Caco-2 (cell line): ENCODE data around the gene MOSPD2. TPM values are rescaled to one million over a fixed set of nuclear protein-coding genes. Genes with fewer than 3 reads are reported as not detected.

Experiments used
- BruUV-seq: library from RNA; stranded (reverse); fragments of 400-500 nt; replicated peaks from 2 replicates; lab custom pipeline; 2021; lab: Mats Ljungman, UMichigan
- CTCF ChIA-PET: fragments of 300-600 bp; sonication (Branson Sonifier 250); formaldehyde crosslinking; loops from one replicate; lab custom pipeline; 2022; ENCODE audit warnings: antibody characterized with exemption; lab: Charles Lee
- POLR2A ChIA-PET: fragments of 300-600 bp; sonication (Branson Sonifier 250); formaldehyde crosslinking; loops from one replicate; lab custom pipeline; 2022; ENCODE audit warnings: antibody characterized with exemption; lab: Charles Lee
- DNase-seq, 2 experiments: peaks; one replicate each; pipeline versions ENCODE4 v3.0.0 to v3.0.0-alpha.2; 2020 to 2022
- H3K27me3 ChIP-seq: replicated peaks from 2 replicates; pipeline ENCODE4 v1.6.0; 2011; ENCODE audit warnings: low read length; ENCODE audit not compliant: control insufficient read depth, insufficient read depth
- H3K36me3 ChIP-seq: 2 replicates; pipeline ENCODE4 v1.5.1; 2011; ENCODE audit warnings: low read length; ENCODE audit not compliant: control insufficient read depth, insufficient read depth
- H3K4me1 ChIP-seq: fragments of 250-450 bp; sonication (Bioruptor Pico); 2 replicates; pipeline ENCODE4 v1.5.1; 2020; ENCODE audit warnings: mild to moderate bottlenecking
- H3K4me3 ChIP-seq: 2 replicates; pipeline ENCODE4 v1.5.1; 2011; ENCODE audit warnings: low read depth, mild to moderate bottlenecking, control low read depth, low read length
- H3K9me3 ChIP-seq: fragments of 250-450 bp; sonication (Bioruptor Pico); 2 replicates; pipeline ENCODE4 v1.5.1; 2020; ENCODE audit warnings: mild to moderate bottlenecking, moderate library complexity
- H3K27ac Mint-ChIP-seq: one replicate; pipeline ENCODE4 v1.8.0; 2022; ENCODE audit warnings: mixed read lengths; ENCODE audit not compliant: unreplicated experiment
- H3K27me3 Mint-ChIP-seq: one replicate; pipeline ENCODE4 v1.8.0; 2022; ENCODE audit warnings: mixed read lengths; ENCODE audit not compliant: insufficient read depth, unreplicated experiment
- H3K36me3 Mint-ChIP-seq: one replicate; pipeline ENCODE4 v1.8.0; 2022; ENCODE audit warnings: mild to moderate bottlenecking, mixed read lengths; ENCODE audit not compliant: insufficient read depth, unreplicated experiment
- H3K4me1 Mint-ChIP-seq: one replicate; pipeline ENCODE4 v1.8.0; 2022; ENCODE audit warnings: low read depth, mixed read lengths; ENCODE audit not compliant: unreplicated experiment
- H3K4me3 Mint-ChIP-seq: one replicate; pipeline ENCODE4 v1.8.0; 2022; ENCODE audit warnings: mild to moderate bottlenecking, moderate library complexity, mixed read lengths; ENCODE audit not compliant: unreplicated experiment
- H3K9me3 Mint-ChIP-seq: one replicate; pipeline ENCODE4 v1.8.0; 2022; ENCODE audit warnings: mixed read lengths; ENCODE audit not compliant: unreplicated experiment
- CTCF ChIP-seq, 2 experiments: fragments of 200-600 bp in 1 of 2; IDR thresholded peaks; 1 replicate in 1 of 2; 2 replicates in 1 of 2; pipeline versions ENCODE4 v1.5.1 to v1.8.0; 2011 to 2022; ENCODE audit warnings: antibody characterized with exemption in 1 of 2, control low read depth in 1 of 2, inconsistent platforms in 1 of 2, low read depth in 1 of 2, low read length in 1 of 2, mild to moderate bottlenecking in 1 of 2, moderate library complexity in 1 of 2; ENCODE audit not compliant: insufficient read depth in 1 of 2, severe bottlenecking in 1 of 2, unreplicated experiment in 1 of 2
- intact Hi-C: fragments of 100-400 bp; cut with micrococcal nuclease; formaldehyde crosslinking; loops from one replicate; pipeline ENCODE4 v1.10.0; 2022; ENCODE audit not compliant: unreplicated experiment
- total RNA-seq: library from RNA; stranded (reverse); gene quantifications from 2 replicates; pipeline ENCODE4 v1.2.3, GENCODE V29; 2022

The MOSPD2 gene
- total RNA-seq, 1 experiment from 2014 or later, result 13.8 TPM

GRCh38 chrX:14920196-14920595 lies 47.0 kb downstream of the MOSPD2 start:
- no peaks in the 10 kb centered on the region for H3K27me3 ChIP-seq
- BruUV-seq, result no TSS peak

GRCh38 chrX:14922437-14922836 lies 49.2 kb downstream of the MOSPD2 start:
- H3K4me3 Mint-ChIP-seq, result no peak overlapping the region
- ChIA-PET CTCF (no interaction called here), POLR2A (no interaction called here)
- H3K9me3 Mint-ChIP-seq, result no peaks in the 10 kb centered on the region
- DNase-seq, result no peak
- H3K27me3 ChIP-seq, result no peaks in the 10 kb centered on the region
- H3K36me3 Mint-ChIP-seq, result no peaks in the 10 kb centered on the region
- no peaks in the 10 kb centered on the region for H3K27me3 Mint-ChIP-seq
- no peaks in the 10 kb centered on the region for H3K9me3 ChIP-seq
- no peaks in the 10 kb centered on the region for H3K4me1 Mint-ChIP-seq
- H3K36me3 ChIP-seq, result no peaks in the 10 kb centered on the region
- H3K27ac Mint-ChIP-seq, result no peak overlapping the region
- intact Hi-C loops, result no loop called here
- BruUV-seq, result no TSS peak
- TF ChIP-seq CTCF (IDR thresholded peaks at IDR 0.05; ENCODE audit: insufficient read depth in 1 of 2, low read depth in 1 of 2, low read length in 1 of 2, severe bottlenecking in 1 of 2, unreplicated experiment in 1 of 2), result no peak
- no peaks in the 10 kb centered on the region for H3K4me1 ChIP-seq
- H3K4me3 ChIP-seq, result no peak overlapping the region

More at GRCh38 chrX:14920196-14920595, 47.0 kb downstream of the MOSPD2 start:
- Histone ChIP-seq H3K4me3 (no peak overlapping the region), H3K4me1 (no peaks in the 10 kb centered on the region), H3K36me3 (no peaks in the 10 kb centered on the region), H3K9me3 (no peaks in the 10 kb centered on the region)
- no peak for TF ChIP-seq CTCF (IDR thresholded peaks at IDR 0.05; ENCODE audit: insufficient read depth in 1 of 2, low read depth in 1 of 2, low read length in 1 of 2, severe bottlenecking in 1 of 2, unreplicated experiment in 1 of 2)
- H3K4me1 Mint-ChIP-seq, result no peaks in the 10 kb centered on the region
- CTCF ChIA-PET, result no interaction called here
- no peak overlapping the region for H3K4me3 Mint-ChIP-seq
- POLR2A ChIA-PET, result no interaction called here
- H3K9me3 Mint-ChIP-seq, result no peaks in the 10 kb centered on the region
- intact Hi-C loops, result no loop called here
- no peak for DNase-seq
- no peaks in the 10 kb centered on the region for H3K27me3 Mint-ChIP-seq
- no peak overlapping the region for H3K27ac Mint-ChIP-seq
- no peaks in the 10 kb centered on the region for H3K36me3 Mint-ChIP-seq

- ChIA-PET CTCF (no interaction called here), POLR2A (no interaction called here)
- no peaks in the 10 kb centered on the region for H3K36me3 Mint-ChIP-seq
- TF ChIP-seq CTCF (IDR thresholded peaks at IDR 0.05; ENCODE audit: insufficient read depth in 1 of 2, low read depth in 1 of 2, low read length in 1 of 2, severe bottlenecking in 1 of 2, unreplicated experiment in 1 of 2), result no peak
- intact Hi-C loops, result no loop called here
- H3K9me3 Mint-ChIP-seq, result no peaks in the 10 kb centered on the region
- H3K4me3 Mint-ChIP-seq, result no peak overlapping the region
- peaks cover 5% of the 10 kb centered on the region for H3K4me1 Mint-ChIP-seq
- Histone ChIP-seq H3K4me1 (no peaks in the 10 kb centered on the region), H3K27me3 (no peaks in the 10 kb centered on the region), H3K9me3 (no peaks in the 10 kb centered on the region), H3K36me3 (no peaks in the 10 kb centered on the region), H3K4me3 (no peak overlapping the region)
- BruUV-seq, result no TSS peak
- no peaks in the 10 kb centered on the region for H3K27me3 Mint-ChIP-seq
- H3K27ac Mint-ChIP-seq, result no peak overlapping the region
- DNase-seq, result no peak
Measured at GRCh38 chrX:14923761-14924160, 50.5 kb downstream of the MOSPD2 start.
